GM10266 (cell line): Measurements from ENCODE around the gene EYS.
"Not testable (repeated sequence)": the region's sequence is repeated elsewhere in the genome, so short reads cannot be mapped to it uniquely, and the experiment has no call there.

Experiments used
- DNase-seq: peaks from one replicate; pipeline ENCODE4 v3.0.0; 2012; ENCODE audit errors: extremely low spot score
- TF ChIP-seq, protein P1 (sequence below): IDR thresholded peaks from 2 replicates; pipeline ENCODE4 v1.5.1; 2012; ENCODE audit warnings: mild to moderate bottlenecking, low read depth; ENCODE audit not compliant: control insufficient read depth, insufficient read depth; ENCODE audit errors: missing control alignments

Gene EYS

DNA sequence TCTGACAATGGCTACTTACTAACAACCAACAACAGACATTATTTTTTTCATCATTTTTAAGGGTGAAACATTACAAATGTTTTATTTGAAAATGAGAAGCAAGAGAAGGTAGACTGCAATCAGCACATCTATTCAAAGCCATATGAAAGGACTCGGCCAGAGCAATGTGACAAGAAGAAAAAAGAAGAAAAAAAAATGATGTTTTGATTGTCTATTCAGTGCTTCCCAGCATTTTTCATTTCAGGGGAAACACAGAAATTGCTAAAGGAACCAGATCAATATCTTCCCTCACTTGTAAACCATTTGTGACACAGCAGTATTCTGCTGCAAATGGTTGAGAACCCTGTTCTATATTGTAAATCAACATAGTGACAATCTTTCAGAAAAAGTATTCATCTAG lies 270.7 kb downstream of the EYS start:
- TF ChIP-seq, protein P1, sequence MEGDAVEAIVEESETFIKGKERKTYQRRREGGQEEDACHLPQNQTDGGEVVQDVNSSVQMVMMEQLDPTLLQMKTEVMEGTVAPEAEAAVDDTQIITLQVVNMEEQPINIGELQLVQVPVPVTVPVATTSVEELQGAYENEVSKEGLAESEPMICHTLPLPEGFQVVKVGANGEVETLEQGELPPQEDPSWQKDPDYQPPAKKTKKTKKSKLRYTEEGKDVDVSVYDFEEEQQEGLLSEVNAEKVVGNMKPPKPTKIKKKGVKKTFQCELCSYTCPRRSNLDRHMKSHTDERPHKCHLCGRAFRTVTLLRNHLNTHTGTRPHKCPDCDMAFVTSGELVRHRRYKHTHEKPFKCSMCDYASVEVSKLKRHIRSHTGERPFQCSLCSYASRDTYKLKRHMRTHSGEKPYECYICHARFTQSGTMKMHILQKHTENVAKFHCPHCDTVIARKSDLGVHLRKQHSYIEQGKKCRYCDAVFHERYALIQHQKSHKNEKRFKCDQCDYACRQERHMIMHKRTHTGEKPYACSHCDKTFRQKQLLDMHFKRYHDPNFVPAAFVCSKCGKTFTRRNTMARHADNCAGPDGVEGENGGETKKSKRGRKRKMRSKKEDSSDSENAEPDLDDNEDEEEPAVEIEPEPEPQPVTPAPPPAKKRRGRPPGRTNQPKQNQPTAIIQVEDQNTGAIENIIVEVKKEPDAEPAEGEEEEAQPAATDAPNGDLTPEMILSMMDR = no peak
- DNase-seq = no peak

DNA sequence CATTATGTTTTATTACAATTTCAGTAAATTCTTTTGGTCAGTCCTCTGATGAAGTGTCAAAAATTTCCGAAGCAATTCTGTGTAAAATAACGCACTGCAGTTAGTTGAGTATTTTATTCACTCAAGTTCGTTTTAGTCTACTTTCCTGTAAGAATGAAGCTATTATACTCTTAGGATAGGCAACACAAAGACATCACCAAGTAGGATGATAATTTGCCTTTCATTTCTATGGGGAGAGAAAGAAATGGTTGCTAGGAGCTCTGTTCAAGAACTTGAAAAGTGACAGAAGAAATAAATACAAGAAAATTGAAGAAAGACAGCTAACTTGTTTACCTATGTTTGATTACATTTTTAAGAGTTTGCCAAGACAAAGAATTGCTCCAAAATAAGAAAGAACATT lies 290.4 kb downstream of the EYS start:
- TF ChIP-seq, protein P1 = no peak
- no peak for DNase-seq

DNA sequence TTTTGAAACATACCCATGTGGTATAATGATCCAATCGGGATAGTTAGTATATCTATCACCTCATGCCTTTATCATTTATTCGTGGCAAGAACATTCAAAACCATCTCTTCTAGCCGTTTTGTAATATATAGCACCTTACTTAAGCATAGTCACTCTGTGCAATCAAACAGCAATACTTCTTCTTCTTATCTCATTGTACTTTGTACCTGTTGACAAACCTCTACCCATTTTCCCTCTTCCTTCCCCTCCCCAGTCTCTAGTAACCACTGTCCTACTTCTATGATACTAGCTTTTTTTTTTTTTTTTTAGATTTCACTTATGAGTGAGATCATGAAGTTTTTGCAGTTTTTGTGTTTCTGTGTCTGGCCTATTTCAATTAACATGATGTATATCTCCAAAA lies 296.7 kb downstream of the EYS start:
- TF ChIP-seq, protein P1 = no peak
- no peak for DNase-seq

DNA sequence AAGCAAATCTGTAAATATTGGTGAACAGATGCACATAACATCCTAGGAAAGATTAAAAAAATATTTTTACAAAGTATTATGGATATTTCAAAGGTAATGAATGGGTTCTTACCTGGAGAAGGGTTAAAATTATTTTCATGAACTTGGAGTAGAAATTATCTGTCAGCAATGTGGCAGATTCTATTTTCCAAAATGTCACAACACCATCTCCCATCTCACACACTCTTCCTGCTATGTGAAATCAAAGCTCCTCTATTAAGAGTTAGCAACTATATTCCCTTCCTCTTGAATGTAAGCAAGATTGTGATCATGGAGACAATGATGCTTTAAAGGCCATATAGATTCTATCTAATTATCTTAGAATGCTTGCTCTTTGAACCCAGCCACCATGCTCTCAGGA lies 304.5 kb downstream of the EYS start:
- DNase-seq = no peak
- TF ChIP-seq, protein P1 = no peak

DNA sequence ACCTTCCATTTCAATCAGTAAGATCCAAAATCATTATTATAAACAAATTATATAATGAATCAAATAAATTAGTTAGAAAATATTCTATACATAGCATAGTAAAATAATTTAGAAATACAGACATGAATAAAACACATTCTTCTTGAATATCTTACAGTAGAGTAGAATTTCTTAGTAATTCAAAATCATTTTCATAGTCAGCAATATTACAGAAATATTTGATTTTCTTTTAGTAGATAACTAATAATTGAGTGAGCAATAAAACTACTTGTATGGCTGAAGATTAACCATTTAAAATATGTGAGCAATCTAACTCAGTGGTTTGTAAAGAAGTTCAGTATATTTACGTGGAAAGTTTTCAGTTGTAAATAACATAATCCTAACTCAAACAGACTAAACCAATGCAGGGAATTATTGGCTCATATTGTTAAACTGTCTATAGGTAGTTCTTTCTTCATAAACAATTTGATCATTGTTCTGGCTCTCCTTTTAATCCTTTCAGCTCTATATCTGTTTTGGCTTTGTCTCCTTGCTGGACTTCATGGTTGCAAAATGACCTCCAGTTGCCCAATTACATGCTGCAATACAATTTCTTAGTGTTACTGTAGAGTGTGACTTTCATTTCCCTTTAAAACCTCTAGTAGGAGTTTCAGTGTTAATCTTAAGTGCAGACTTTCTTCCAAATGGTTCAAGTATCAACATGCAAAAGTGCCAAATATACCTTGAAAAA lies 307.5 kb downstream of the EYS start:
- TF ChIP-seq, protein P1 = no peak
- DNase-seq = no peak

DNA sequence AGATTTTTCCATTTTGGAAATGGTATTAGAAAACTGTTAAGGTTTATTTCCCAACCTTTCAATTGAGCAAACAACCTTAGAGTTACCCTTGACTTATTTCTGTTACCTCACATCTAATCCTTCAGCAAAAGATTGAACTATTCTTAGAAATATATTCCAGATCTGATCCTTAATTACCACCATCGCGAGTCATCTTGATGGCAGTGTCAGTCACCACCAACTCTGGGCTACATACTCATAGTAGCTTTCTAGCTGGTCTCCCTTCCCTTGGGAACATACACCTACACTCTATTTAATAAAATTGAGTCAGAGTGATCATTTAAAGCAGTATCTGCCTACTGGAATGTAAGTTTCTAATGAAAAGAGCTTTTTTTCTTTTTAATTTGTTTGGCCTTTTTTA lies 308.2 kb downstream of the EYS start:
- TF ChIP-seq, protein P1 = no peak
- DNase-seq = no peak

DNA sequence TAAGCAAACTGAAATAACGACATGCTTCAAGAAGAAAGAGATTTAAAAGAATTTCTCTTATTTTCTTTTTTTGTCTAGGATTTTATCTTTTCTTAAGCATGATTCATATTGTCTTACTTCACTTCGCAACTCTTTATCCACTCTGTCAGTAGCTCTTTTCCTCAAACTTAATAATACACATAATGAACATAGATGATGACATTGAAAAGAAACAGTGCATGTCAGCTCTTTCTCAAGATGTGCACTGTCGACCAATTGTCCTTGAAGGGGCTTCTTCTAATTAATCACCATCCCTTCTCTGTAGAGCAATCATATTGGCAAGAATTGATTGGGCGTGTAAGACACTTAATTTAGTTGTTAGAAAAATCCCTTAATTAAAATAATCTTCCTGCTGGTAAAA lies 356.5 kb downstream of the EYS start:
- no peak for DNase-seq
- TF ChIP-seq, protein P1 = no peak

DNA sequence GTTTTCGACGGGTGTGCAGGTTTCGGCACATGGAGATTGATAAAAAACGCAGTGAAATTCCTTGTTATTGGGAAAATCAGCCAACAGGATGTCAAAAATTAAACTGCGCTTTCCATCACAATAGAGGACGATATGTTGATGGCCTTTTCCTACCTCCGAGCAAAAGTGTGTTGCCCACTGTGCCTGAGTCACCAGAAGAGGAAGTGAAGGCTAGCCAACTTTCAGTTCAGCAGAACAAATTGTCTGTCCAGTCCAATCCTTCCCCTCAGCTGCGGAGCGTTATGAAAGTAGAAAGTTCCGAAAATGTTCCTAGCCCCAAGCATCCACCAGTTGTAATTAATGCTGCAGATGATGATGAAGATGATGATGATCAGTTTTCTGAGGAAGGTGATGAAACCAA lies 404.4 kb downstream of the EYS start:
- not testable (repeated sequence) for DNase-seq
